WTC11 (cell line): ENCODE data around the gene CD93. TPM values are rescaled to one million over a fixed set of nuclear protein-coding genes. Genes with fewer than 3 reads are reported as not detected.

Experiments used
- ATAC-seq: fragments of 200-7000 bp; cut with Tn5 transposase; 2 replicates; pipeline ENCODE4 v1.10.0; 2021; ENCODE audit warnings: mild to moderate bottlenecking, moderate library complexity
- CTCF ChIA-PET: fragments of 300-600 bp; sonication (Branson Sonifier 250); formaldehyde crosslinking; loops from one replicate; lab custom pipeline; 2021; ENCODE audit warnings: antibody characterized with exemption; lab: Charles Lee
- POLR2A ChIA-PET: fragments of 350-600 bp; sonication (Branson Sonifier 250); formaldehyde crosslinking; loops from one replicate; lab custom pipeline; 2021; ENCODE audit warnings: antibody characterized with exemption; lab: Charles Lee
- DNase-seq: peaks from one replicate; pipeline ENCODE4 v3.0.0; 2021; ENCODE audit warnings: low spot score
- H3K27ac Mint-ChIP-seq: 2 replicates; pipeline ENCODE4 v1.8.0; 2021; ENCODE audit warnings: mixed read lengths
- H3K27me3 Mint-ChIP-seq: 2 replicates; pipeline ENCODE4 v1.8.0; 2021; ENCODE audit warnings: low read depth, mild to moderate bottlenecking, moderate library complexity, mixed read lengths
- H3K36me3 Mint-ChIP-seq: 2 replicates; pipeline ENCODE4 v1.8.0; 2021; ENCODE audit warnings: mixed read lengths
- H3K4me1 Mint-ChIP-seq: 2 replicates; pipeline ENCODE4 v1.8.0; 2022; ENCODE audit warnings: mixed read lengths
- H3K4me3 Mint-ChIP-seq: 2 replicates; pipeline ENCODE4 v1.8.0; 2021; ENCODE audit warnings: mild to moderate bottlenecking, moderate library complexity, mixed read lengths
- H3K9me3 Mint-ChIP-seq: 2 replicates; pipeline ENCODE4 v1.8.0; 2021; ENCODE audit warnings: mixed read lengths
- FOXP1 ChIP-seq: sonication (generic); formaldehyde crosslinking; IDR thresholded peaks from 2 replicates; pipeline ENCODE4 v1.8.0; 2022; ENCODE audit warnings: missing genetic modification reagents, mild to moderate bottlenecking, moderate library complexity, borderline replicate concordance
- GABPB1 ChIP-seq: sonication (generic); formaldehyde crosslinking; IDR thresholded peaks from 2 replicates; pipeline ENCODE4 v1.8.1; 2023; ENCODE audit warnings: mild to moderate bottlenecking, missing genetic modification reagents
- IRF2 ChIP-seq: sonication (generic); formaldehyde crosslinking; IDR thresholded peaks from 2 replicates; pipeline ENCODE4 v1.8.0; 2022; ENCODE audit warnings: low read depth, missing genetic modification reagents, borderline replicate concordance
- NFE2L1 ChIP-seq: sonication (generic); formaldehyde crosslinking; IDR thresholded peaks from 2 replicates; pipeline ENCODE4 v1.8.1; 2023; ENCODE audit warnings: missing genetic modification reagents
- NFYB ChIP-seq: sonication (generic); formaldehyde crosslinking; conservative IDR thresholded peaks from 2 replicates; pipeline ENCODE4 v1.8.0; 2022; ENCODE audit warnings: low read depth, missing genetic modification reagents
- NR1H2 ChIP-seq: sonication (generic); formaldehyde crosslinking; IDR thresholded peaks from 2 replicates; pipeline ENCODE4 v1.9.0; 2021; ENCODE audit warnings: mild to moderate bottlenecking, moderate library complexity, missing genetic modification reagents
- NR2C2 ChIP-seq: sonication (generic); formaldehyde crosslinking; IDR thresholded peaks from 2 replicates; pipeline ENCODE4 v1.8.0; 2022; ENCODE audit warnings: mild to moderate bottlenecking, missing genetic modification reagents
- PRRX2 ChIP-seq: fragments of 250-450 bp; sonication (Bioruptor Pico); IDR thresholded peaks from 2 replicates; pipeline ENCODE4 v1.8.0; 2021; ENCODE audit warnings: mild to moderate bottlenecking
- RORB ChIP-seq: fragments of 250-450 bp; sonication (Bioruptor Pico); IDR thresholded peaks from 2 replicates; pipeline ENCODE4 v1.9.0; 2021; ENCODE audit warnings: mild to moderate bottlenecking
- SMAD4 ChIP-seq: sonication (generic); formaldehyde crosslinking; IDR thresholded peaks from 2 replicates; pipeline ENCODE4 v1.8.0; 2022; ENCODE audit warnings: mild to moderate bottlenecking, missing genetic modification reagents
- ZNF121 ChIP-seq: sonication (generic); formaldehyde crosslinking; IDR thresholded peaks from 2 replicates; pipeline ENCODE4 v1.8.0; 2023; ENCODE audit warnings: missing genetic modification reagents
- ZNF219 ChIP-seq: sonication (generic); formaldehyde crosslinking; IDR thresholded peaks from 2 replicates; pipeline ENCODE4 v1.8.0; 2023; ENCODE audit warnings: missing genetic modification reagents, mild to moderate bottlenecking, borderline replicate concordance
- ZNF263 ChIP-seq: sonication (generic); formaldehyde crosslinking; IDR thresholded peaks from 2 replicates; pipeline ENCODE4 v1.8.1; 2022; ENCODE audit warnings: low read depth, mild to moderate bottlenecking, moderate library complexity, missing genetic modification reagents
- ZNF396 ChIP-seq: fragments of 250-450 bp; sonication (Bioruptor Pico); IDR thresholded peaks from 2 replicates; pipeline ENCODE4 v1.8.0; 2021; ENCODE audit warnings: mild to moderate bottlenecking, moderate library complexity, borderline replicate concordance
- ZNF671 ChIP-seq: fragments of 250-450 bp; sonication (Bioruptor Pico); IDR thresholded peaks from 2 replicates; pipeline ENCODE4 v1.8.0; 2021; ENCODE audit warnings: mild to moderate bottlenecking
- total RNA-seq: library from RNA; stranded (reverse); gene quantifications from 3 replicates; pipeline ENCODE4 v1.2.3, GENCODE V29; 2021
- TF ChIP-seq, protein P1 (sequence below): sonication (generic); formaldehyde crosslinking; IDR thresholded peaks from 2 replicates; pipeline ENCODE4 v1.8.0; 2022; ENCODE audit warnings: mild to moderate bottlenecking, missing genetic modification reagents
- TF ChIP-seq, protein P2 (sequence below): sonication (generic); formaldehyde crosslinking; IDR thresholded peaks from 2 replicates; pipeline ENCODE4 v1.8.1; 2022; ENCODE audit warnings: low read depth, missing genetic modification reagents, borderline replicate concordance
- TF ChIP-seq, protein P3 (sequence below): sonication (generic); formaldehyde crosslinking; IDR thresholded peaks from 2 replicates; pipeline ENCODE4 v1.8.1; 2023; ENCODE audit warnings: mild to moderate bottlenecking, missing genetic modification reagents, moderate library complexity
- TF ChIP-seq, protein P4 (sequence below): fragments of 250-450 bp; sonication (Bioruptor Pico); IDR thresholded peaks from 2 replicates; pipeline ENCODE4 v2.1.2; 2022; ENCODE audit warnings: mild to moderate bottlenecking, moderate library complexity
- TF ChIP-seq, protein P5 (sequence below): fragments of 250-450 bp; sonication (Bioruptor Pico); IDR thresholded peaks from 2 replicates; pipeline ENCODE4 v1.9.0; 2021; ENCODE audit warnings: mild to moderate bottlenecking, borderline replicate concordance

CD93 gene
- total RNA-seq, 1 experiment from 2014 or later = 0.09 TPM

DNA sequence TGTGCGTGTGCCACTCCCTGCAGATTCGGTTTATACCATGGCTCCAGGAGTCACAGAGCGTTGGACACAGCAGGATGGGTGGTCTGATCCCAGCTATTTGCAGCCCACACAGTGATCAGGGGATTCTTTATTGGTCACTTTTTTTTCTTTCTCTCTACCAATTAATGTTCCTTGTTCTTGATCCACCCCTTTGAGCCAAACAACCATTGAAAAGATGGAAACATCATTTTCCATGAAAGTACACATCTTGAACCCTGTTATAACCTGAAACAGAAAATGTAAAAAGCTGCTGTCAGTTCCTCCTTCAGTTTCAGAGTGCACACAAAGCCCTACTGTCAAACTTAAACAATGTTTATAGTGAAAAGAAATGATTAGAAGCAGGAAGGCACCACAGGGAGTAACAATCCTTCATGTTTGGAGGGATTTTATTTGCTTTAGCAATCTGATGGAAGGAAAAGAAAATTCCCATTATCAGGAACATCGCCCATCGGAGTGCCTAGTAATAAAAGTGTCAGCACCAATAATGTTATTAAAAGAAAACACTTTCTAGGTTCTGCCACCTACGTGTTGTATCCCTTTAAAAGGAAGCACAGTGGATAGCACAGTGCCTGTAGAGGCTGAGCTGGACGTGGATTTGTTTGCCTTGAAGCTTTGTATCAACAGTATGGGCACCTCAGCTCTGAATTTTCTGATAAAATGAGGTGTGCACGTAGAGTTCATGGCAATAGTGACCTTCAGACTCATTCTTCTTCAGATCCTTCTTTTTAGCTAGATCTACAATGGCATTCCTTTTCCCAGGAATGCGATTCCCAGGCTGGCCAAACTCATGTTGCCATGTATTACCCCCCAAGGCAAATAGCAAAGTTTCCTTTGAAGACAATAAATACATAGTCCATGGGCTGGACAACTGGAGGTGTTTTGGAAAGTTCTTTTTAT lies 20.6 kb downstream of the CD93 start:
- H3K4me1 Mint-ChIP-seq = peaks cover 32% of the 10 kb centered on the region
- CTCF ChIA-PET = interaction anchor here (0.9 to 6.0 kb wide), 6 partner anchors 14 to 374 kb away, joined by 3 to 103 read pairs (median 4); partner anchors contain the start of gene THBD

DNA sequence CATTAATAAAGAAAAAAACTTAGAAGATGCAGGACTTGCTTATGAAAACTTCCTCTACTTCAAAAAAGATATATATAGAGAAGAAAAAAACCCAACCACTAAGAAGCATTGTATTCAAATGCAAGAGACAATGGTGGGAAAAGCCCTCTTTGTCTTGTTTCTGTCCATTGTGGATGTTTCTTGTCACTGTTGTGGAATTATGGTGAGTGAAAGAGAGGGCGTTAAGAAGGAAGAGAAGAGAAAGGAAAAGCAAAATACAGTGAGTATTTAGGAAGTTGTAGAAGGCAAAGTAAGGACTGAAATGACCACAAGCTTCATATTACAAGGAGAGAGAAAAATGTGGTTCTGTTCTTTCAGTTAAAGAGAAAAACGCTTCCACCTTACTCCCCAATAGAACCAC lies 22.5 kb downstream of the CD93 start:
- no peak overlapping the region for H3K27ac Mint-ChIP-seq
- H3K4me3 Mint-ChIP-seq = no peak overlapping the region
- ATAC-seq (no peak), DNase-seq (no peak)
- H3K36me3 Mint-ChIP-seq = no peaks in the 10 kb centered on the region
- no peaks in the 10 kb centered on the region for H3K9me3 Mint-ChIP-seq
- ChIA-PET POLR2A (no interaction called here), CTCF (interaction anchor here (3.8 to 6.0 kb wide), 2 partner anchors 13 to 137 kb away, joined by 23 to 103 read pairs; partner anchors contain the start of gene THBD)
- TF ChIP-seq, protein P1, sequence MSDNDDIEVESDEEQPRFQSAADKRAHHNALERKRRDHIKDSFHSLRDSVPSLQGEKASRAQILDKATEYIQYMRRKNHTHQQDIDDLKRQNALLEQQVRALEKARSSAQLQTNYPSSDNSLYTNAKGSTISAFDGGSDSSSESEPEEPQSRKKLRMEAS (CRISPR knock-in tag) = no peak
- TF ChIP-seq ZNF263 (no peak), NFE2L1 (no peak)
- H3K4me1 Mint-ChIP-seq = peaks cover 32% of the 10 kb centered on the region
- no peaks in the 10 kb centered on the region for H3K27me3 Mint-ChIP-seq

More for the DNA sequence above, 20.6 kb downstream of the CD93 start:
- Mint-ChIP-seq H3K27ac (no peak overlapping the region), H3K9me3 (no peaks in the 10 kb centered on the region), H3K4me3 (no peak overlapping the region)
- ATAC-seq = no peak
- TF ChIP-seq NR2C2 (CRISPR knock-in tag) = no peak
- no peak for TF ChIP-seq PRRX2 (CRISPR knock-in tag)
- no peak for TF ChIP-seq ZNF671 (CRISPR knock-in tag)
- TF ChIP-seq, protein P2, sequence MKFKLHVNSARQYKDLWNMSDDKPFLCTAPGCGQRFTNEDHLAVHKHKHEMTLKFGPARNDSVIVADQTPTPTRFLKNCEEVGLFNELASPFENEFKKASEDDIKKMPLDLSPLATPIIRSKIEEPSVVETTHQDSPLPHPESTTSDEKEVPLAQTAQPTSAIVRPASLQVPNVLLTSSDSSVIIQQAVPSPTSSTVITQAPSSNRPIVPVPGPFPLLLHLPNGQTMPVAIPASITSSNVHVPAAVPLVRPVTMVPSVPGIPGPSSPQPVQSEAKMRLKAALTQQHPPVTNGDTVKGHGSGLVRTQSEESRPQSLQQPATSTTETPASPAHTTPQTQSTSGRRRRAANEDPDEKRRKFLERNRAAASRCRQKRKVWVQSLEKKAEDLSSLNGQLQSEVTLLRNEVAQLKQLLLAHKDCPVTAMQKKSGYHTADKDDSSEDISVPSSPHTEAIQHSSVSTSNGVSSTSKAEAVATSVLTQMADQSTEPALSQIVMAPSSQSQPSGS (CRISPR knock-in tag) = no peak
- TF ChIP-seq, protein P3, sequence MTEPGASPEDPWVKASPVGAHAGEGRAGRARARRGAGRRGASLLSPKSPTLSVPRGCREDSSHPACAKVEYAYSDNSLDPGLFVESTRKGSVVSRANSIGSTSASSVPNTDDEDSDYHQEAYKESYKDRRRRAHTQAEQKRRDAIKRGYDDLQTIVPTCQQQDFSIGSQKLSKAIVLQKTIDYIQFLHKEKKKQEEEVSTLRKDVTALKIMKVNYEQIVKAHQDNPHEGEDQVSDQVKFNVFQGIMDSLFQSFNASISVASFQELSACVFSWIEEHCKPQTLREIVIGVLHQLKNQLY (CRISPR knock-in tag) = no peak
- TF ChIP-seq, all 79 proteins: peak for 0
- H3K36me3 Mint-ChIP-seq = no peaks in the 10 kb centered on the region
- no peak for DNase-seq
- POLR2A ChIA-PET = no interaction called here
- H3K27me3 Mint-ChIP-seq = no peaks in the 10 kb centered on the region

DNA sequence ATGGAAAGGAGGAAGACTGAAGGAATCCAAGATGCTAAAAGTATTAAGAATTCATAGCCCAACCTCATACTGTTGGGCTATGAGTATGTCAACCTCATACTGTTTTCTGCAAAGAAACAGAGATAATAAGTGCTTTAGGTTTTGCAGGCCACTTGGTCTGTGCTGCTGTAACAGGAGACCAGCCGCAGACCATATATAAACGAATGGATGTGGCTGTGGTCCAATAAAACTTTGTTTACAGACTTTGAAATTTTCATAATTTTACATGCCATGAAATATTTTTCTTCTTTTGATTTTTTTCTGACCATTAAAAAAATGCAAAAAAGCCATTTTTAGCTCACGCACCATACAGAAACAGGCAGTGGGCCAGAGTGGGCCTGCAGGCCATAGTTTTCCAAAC lies 23.0 kb downstream of the CD93 start:
- Mint-ChIP-seq H3K4me3 (no peak overlapping the region), H3K27ac (no peak overlapping the region), H3K4me1 (peaks cover 32% of the 10 kb centered on the region), H3K9me3 (no peaks in the 10 kb centered on the region), H3K27me3 (no peaks in the 10 kb centered on the region), H3K36me3 (no peaks in the 10 kb centered on the region)
- ChIA-PET CTCF (interaction anchor here (1.4 to 6.0 kb wide), 7 partner anchors 13 to 278 kb away, joined by 3 to 103 read pairs (median 5); partner anchors contain the start of gene THBD), POLR2A (no interaction called here)
- ATAC-seq = no peak
- no peak for DNase-seq
- TF ChIP-seq NR1H2 = no peak
- TF ChIP-seq, protein P4, sequence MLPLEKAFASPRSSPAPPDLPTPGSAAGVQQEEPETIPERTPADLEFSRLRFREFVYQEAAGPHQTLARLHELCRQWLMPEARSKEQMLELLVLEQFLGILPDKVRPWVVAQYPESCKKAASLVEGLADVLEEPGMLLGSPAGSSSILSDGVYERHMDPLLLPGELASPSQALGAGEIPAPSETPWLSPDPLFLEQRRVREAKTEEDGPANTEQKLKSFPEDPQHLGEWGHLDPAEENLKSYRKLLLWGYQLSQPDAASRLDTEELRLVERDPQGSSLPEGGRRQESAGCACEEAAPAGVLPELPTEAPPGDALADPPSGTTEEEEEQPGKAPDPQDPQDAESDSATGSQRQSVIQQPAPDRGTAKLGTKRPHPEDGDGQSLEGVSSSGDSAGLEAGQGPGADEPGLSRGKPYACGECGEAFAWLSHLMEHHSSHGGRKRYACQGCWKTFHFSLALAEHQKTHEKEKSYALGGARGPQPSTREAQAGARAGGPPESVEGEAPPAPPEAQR (CRISPR knock-in tag) = no peak
- no peak for TF ChIP-seq ZNF396
- no peak for TF ChIP-seq SMAD4 (CRISPR knock-in tag)
- TF ChIP-seq, protein P1 (CRISPR knock-in tag) = no peak
- TF ChIP-seq NFYB (CRISPR knock-in tag) = no peak

DNA sequence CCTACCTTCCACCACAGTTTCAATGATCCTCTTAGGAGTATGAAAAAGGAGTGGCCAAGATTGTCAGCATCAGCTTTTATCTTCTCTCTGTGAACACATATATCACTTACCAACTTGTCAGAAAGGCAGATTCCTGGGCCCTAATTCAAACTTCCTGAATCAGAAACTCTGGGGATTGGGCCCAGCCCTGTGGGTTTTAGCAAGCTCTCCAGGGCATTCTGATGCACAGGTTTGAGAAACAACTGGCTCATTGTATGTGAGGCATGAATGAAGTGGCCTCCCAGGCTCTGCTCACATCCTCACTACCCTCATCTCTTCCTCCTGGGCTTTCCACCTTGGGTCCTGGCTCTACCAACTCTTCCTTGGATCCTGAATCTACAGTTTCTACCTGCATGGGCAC lies 23.5 kb downstream of the CD93 start:
- no peak overlapping the region for H3K4me3 Mint-ChIP-seq
- ChIA-PET POLR2A (no interaction called here), CTCF (interaction anchor here (0.5 to 6.0 kb wide), 18 partner anchors 9 to 369 kb away, joined by 3 to 103 read pairs (median 4); partner anchors contain the start of gene THBD)
- H3K9me3 Mint-ChIP-seq = peaks cover under 1% of the 10 kb centered on the region; the same call in 1 of the 2 replicates
- DNase-seq (no peak), ATAC-seq (peak; percentile 15)
- H3K4me1 Mint-ChIP-seq = peaks cover 32% of the 10 kb centered on the region
- H3K27me3 Mint-ChIP-seq = no peaks in the 10 kb centered on the region
- H3K27ac Mint-ChIP-seq = peak overlapping the region; percentile 38
- no peaks in the 10 kb centered on the region for H3K36me3 Mint-ChIP-seq
- TF ChIP-seq GABPB1 = no peak
- TF ChIP-seq, protein P5, sequence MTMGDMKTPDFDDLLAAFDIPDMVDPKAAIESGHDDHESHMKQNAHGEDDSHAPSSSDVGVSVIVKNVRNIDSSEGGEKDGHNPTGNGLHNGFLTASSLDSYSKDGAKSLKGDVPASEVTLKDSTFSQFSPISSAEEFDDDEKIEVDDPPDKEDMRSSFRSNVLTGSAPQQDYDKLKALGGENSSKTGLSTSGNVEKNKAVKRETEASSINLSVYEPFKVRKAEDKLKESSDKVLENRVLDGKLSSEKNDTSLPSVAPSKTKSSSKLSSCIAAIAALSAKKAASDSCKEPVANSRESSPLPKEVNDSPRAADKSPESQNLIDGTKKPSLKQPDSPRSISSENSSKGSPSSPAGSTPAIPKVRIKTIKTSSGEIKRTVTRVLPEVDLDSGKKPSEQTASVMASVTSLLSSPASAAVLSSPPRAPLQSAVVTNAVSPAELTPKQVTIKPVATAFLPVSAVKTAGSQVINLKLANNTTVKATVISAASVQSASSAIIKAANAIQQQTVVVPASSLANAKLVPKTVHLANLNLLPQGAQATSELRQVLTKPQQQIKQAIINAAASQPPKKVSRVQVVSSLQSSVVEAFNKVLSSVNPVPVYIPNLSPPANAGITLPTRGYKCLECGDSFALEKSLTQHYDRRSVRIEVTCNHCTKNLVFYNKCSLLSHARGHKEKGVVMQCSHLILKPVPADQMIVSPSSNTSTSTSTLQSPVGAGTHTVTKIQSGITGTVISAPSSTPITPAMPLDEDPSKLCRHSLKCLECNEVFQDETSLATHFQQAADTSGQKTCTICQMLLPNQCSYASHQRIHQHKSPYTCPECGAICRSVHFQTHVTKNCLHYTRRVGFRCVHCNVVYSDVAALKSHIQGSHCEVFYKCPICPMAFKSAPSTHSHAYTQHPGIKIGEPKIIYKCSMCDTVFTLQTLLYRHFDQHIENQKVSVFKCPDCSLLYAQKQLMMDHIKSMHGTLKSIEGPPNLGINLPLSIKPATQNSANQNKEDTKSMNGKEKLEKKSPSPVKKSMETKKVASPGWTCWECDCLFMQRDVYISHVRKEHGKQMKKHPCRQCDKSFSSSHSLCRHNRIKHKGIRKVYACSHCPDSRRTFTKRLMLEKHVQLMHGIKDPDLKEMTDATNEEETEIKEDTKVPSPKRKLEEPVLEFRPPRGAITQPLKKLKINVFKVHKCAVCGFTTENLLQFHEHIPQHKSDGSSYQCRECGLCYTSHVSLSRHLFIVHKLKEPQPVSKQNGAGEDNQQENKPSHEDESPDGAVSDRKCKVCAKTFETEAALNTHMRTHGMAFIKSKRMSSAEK (CRISPR knock-in tag) = no peak
- no peak for TF ChIP-seq RORB (CRISPR knock-in tag)
- TF ChIP-seq ZNF219 (CRISPR knock-in tag) = no peak
- TF ChIP-seq ZNF121 (CRISPR knock-in tag) = no peak
- TF ChIP-seq FOXP1 (CRISPR knock-in tag) = no peak
- no peak for TF ChIP-seq IRF2 (CRISPR knock-in tag)
